Activated T-cell treated with anti-CD3 and anti-CD28 coated beads for 24 hours (primary cell): Measurements from ENCODE around the gene NR2F1.

Experiments used
- DNase-seq: peaks from one replicate; pipeline ENCODE4 v3.0.0-alpha.2; 2020; ENCODE audit warnings: low read depth

The NR2F1 gene

DNA sequence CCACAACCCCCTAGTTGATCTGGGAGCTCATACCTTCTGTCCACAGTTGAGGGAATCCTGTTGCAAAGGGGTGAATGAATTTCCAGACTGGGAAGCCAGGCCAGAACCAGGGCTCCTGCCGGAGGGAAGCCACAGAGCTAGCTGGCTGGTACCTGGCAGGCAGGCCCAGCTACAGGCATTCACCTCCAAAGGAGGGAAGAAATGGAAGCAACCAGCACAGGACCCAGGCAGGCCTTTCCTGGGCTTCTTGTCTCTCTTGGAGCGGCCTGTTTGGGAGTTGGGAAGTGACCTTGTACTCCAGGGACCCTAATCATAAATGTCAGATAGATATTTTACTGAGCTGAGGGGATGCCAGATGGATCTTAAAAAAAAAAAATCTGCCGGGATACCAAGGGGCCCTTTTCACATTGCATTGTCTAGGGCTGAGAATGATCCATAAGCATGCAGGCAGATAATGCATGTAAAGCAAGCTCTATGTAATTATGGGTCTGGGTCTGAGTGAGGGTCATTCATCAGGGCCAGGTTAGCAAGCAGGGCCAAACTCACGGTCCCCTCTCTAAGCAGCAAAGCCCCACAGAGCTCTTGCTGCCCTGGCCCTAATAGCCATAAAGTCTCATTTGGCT is 8.4 kb downstream of the NR2F1 start:
- no peak for DNase-seq

DNA sequence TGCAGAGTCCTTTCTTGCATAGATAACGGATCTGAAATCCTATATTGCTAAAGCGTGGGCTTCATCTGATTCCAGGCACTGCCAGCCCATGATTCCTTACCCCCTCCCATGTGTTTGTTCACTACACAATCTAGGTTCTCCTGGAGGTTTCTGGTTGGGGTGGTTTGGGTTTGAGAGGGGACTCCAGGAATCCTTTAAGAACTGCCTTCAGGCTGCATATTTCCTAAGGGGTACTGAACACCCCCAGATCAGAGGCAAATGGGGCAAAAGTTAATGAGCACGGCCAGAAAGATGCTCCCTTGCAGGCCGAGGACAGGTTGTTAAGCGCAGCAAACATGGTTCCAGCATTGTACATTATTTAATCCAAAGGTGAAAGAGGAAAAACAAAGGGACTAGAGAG is 9.9 kb downstream of the NR2F1 start:
- no peak for DNase-seq

DNA sequence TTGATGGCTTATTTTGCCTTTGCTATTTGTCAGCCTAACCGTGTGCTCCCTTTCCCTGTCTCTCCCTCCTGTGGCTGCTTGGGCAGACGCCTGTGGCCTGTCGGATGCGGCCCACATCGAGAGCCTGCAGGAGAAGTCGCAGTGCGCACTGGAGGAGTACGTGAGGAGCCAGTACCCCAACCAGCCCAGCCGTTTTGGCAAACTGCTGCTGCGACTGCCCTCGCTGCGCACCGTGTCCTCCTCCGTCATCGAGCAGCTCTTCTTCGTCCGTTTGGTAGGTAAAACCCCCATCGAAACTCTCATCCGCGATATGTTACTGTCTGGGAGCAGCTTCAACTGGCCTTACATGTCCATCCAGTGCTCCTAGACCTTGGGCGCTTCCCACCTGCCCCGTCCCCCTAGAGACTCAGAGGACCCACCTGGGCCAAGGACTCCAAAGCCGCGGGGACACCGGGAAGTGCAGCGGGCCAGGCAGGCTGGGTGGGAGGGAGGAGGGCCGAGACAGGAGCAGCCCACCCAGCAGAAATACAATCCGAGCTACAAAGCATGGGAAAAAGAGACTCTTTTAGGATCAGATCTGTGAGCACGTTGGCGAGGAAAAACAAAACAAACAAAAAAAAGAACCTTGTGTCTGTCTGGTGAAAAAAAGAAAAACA is 10.6 kb downstream of the NR2F1 start:
- no peak for DNase-seq

DNA sequence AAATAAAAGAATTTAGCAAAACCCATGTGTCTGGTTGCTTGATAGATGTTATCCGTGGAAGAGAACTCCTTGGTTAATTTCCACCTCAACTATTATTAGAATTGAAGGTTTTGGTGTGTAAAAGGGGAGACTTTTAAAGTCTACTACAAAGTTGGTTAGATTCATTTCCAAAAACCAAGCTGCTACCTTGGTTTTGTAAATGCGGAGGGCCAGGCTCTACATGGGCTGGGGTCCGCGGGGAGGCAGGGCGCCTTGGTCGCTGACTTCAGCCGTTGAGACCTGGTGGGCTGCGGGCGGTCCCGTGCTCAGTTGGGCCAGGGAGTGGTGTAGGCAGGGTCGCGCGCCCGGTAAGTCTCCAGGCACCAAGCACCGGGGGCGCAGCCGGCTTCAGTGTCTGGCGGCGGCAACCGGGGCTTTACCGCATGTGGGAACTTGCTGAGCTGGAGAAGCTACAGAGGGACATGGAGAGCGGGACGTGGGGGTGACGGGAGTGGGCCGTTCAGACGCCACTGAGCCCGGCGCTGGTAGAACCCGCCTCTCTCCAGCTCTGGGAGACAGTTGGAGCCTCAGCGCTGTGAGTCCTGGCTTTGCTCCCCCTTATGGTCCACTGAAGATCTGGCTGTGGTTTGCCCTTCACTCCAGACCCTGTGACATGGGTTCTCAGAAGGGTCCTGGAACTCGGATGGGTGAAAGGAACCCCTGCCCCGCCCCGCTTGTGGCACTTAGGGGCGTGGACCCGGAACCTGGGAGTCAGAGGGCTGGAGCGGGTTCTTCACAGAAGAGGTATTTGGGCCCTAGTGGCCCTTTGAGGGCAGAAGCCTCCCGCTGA is 11.8 kb downstream of the NR2F1 start:
- DNase-seq: no peak

DNA sequence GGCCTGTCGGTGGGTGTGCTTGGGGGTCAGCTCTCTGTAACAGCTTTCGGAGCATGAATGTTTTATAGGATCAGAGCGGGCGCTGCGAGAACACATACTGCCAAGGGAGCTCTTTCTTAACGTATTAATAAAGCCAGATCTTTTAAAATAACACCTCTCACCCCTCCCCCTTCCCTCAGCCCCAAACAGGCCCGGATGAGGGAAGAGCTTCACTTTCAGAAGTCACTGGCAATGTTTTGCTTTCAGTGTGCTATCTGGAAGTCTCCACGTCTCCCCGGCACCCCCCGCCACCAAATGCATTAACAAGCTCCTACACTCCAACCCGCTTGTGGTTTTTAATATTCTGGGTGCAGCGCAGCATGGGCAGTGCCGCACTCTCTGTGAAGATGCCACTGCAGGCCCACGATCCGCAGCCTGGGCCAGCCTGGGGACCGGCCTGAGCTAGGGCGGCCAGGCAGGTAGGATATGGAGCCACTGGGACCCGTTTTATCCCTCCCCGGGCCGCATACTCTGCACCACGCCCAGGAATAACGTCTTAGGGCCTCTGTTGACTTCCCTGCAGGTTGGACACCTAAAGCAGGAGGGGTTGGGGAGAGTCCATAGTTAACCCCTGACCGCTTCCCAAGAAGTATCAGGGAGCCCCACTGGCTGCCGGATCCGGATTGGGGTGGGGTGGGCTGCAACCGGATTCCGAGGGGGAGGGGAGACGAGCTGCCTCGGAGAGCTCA is 12.6 kb downstream of the NR2F1 start:
- DNase-seq: no peak

DNA sequence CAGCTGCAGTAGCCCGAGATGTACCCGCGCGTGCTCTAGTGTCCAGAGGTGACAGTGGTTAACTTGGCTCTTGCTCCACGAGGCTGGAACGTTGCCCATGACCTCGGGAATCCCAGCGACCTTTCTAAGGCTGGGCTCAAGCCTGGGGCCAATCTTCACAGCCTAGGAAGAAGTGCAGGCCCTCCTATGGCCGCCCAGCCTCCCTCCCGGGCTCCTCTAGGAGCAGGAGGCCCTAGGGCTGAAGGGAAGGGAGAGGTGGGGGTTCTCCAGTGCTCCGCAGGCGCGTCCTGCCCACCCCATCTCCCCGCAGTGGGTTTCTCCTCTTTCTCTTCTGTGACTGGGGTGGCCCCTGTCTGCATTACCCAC is 13.3 kb downstream of the NR2F1 start:
- no peak for DNase-seq

DNA sequence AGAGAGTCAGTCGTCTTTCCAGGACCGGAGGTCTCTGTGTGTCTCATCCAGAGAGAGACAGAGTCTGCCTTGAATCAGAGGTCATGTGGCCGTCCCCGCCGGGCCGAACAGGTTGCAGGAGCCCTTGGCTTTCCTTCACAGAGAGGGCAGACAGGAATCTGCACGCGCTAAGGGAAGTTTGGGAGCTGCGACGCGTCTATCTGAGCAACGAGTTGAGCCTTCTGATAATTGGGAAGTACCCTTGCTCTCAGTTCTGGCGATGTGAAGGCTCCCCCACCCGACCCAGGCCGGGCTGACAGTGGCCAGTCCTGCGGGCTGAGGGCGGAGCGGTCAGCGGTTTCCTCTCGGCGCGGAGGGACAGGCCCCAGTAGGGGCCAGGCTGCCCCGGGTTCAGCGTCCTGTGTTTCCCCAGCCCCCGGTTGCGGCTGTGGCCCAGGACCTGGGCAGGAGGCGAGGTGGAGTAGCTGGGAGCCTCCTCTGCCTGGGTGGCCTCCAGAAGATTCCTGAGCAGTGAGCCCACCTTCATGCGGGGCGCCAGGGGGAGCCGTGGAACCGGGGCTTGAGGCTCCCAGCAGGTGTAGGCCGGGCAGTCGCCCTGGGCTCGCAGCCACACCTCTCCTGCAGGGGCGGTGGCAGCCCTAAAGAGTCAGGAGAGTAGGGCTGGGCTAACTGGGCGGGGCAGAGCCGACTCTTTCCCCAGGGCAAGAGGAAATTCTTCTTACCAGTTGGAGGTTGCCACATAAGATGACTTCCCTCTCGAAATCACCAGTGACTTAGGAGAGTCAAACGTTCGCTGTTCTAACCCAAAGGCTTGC is 13.9 kb downstream of the NR2F1 start:
- DNase-seq: no peak

DNA sequence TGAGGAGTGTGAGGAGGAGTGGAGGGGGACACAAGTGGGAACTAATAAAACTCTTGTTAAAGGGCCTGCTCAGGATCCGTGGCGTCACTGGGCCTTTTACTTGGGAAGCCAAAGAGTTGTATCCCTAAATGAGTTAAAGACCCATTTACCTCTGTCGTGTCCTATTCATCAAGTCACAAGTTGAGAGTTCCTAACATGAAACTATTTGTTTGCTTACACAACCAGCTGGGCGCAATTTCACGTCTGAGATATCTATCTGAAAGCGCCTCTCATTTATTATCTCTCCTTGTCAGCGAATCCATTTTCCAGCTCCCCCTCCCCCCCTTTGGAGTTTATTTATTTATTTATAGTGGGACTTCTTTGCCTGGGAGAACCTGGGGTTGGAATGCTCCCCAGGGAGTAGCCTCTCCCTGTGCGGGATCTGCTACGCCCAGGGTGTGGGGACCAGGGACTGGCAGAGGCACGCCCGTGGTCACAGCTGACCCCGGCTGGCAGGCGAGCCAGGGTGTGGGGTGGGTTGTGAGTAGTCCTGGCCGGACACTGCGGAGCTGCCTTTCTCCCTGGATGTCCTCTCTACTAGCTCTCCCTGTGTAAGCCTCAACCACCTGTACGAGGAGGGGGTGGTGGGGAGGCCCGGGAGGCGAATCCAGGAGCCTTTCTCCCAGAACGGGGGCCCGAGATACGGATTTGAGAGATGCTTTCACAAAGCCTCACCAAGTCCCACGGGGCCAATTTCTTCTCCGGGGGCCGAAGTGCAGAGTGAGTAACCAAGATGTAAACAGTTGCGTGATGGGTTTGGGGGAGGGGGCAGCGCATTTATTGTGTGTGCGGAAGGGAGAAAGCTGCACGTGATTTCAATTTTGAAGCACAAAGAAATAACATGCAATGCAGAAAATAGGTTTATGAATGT is 15.3 kb downstream of the NR2F1 start:
- no peak for DNase-seq

DNA sequence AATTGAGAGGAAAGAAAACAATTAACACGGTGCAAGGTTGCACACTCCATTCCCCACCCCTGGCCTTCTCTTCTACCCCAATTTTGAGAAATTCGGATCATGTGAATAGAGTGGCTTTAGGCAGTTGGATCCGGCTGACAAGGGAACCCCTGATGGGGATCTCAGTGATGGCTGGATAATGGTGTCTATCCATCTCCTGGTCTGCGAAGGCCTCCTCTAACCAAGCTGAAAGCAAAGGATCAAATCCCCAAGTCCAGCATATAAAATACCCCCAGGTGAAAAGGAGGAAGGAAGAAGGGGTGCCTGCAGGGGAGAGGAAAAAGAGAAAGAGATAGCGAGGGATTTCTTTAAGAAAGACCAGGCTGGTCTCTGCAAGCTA is 16.0 kb downstream of the NR2F1 start:
- DNase-seq: no peak

DNA sequence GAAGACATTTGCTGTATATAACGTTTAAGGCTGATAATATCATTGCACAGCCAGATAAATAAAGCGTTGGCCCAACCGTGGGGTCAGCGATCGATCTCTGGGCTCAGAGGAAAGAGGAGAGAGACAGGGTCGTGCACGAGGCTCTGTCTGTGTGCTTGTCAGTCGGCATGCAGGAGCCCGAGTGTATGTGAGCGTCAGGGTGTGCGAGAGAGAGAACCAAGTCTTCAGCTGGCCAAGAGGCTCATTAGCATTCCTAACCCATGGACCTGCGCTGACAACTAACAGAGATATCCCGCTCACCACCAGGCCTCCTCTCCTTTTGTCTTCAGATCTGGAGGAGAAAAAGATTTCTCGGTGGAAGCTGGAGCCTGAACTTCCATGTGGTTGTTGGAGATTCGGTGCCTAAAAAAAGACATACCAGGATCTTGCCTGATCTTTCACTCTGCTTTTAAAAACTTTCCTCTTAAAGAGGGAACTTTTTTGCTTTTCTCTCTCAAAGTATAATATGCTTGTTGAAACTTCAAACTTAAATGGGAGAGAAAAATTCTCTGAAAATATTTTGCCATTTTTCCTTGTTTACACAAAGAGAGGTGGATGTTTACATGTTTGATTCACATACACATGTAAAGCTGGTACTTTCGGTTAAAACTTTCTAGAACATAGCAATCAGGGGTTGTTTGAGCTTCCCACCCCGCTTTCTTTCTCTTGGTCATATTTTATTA is 16.5 kb downstream of the NR2F1 start:
- no peak for DNase-seq

DNA sequence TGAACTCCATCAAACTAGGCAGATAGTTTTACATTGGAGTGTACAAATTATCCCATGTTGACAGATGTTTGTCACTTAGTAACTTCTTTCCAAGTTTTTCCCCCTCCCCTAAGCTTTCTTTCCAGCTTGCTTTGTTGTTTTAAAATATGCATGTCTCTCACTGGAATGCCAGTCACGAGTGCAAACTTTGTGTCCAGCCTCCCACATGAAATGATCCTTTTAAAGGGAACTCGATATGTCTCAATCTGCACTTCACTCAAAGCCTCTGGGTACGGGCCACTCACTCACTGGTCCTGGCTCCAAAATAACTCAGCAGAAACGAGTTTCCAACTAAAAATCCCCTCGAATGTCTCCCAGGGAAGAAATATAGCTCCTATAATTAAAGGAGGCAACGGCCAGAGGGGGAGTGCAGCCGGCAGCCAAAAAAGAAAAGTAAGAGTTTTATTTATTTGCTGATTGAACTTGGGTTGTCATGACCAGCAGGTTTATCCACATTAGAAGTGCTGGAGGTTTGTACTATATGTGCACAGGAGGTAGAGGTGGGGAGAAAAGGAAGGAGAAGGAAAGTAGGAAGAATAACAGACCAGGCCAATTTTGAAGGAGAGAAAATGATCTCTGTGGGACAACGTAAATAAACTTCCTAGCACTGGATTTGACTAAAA is 17.5 kb downstream of the NR2F1 start:
- DNase-seq: no peak

DNA sequence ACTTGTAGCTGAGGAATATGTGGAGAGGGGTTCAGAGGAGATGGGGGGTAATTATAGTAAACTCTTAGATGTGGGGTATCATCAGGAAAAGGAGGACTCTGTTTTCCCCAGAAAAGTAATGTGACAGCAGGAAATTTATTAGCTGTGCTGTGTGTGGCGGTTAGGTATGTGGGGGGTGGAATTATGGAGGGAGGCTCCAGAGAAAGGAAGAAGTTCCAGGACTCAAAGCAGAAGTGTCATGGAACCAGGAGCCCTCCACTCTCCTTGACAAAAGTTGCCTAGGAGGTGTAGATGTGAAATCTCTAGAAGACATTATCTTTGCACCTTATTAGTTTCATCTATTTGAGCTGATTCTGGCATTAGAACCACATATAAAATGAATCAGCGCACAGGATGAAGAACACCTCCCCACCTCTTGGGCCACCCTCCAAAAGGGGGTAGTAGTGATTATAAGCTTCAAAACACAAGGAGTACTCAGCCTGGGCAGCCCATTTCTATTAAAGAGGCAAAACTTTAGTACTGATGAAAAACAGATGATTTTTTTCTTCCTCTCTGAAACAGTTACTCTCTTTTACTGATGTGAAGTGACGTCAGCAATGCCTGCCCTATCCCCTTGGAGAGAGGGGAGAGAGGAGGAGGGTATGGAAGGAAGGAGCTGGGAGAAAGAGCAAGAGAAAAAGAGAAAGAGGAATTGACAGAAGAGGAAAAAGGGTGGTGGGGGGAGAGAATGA is 18.2 kb downstream of the NR2F1 start:
- no peak for DNase-seq

DNA sequence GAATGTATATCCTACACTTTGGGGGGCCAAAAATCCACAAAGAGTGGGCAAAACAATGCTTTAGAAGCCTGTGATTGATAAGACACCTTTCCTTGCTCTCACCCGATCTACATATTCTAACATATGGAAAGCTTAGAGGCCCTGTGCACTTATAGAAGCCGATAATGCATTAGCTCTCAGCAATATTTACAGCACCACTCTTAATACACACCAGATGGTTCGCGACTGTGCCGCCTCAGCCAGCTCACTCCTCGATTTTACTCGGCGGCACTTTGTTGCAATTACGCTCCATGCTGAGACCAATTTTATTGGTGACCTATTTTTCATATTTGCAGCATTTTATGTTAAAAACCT is 18.8 kb downstream of the NR2F1 start:
- no peak for DNase-seq

DNA sequence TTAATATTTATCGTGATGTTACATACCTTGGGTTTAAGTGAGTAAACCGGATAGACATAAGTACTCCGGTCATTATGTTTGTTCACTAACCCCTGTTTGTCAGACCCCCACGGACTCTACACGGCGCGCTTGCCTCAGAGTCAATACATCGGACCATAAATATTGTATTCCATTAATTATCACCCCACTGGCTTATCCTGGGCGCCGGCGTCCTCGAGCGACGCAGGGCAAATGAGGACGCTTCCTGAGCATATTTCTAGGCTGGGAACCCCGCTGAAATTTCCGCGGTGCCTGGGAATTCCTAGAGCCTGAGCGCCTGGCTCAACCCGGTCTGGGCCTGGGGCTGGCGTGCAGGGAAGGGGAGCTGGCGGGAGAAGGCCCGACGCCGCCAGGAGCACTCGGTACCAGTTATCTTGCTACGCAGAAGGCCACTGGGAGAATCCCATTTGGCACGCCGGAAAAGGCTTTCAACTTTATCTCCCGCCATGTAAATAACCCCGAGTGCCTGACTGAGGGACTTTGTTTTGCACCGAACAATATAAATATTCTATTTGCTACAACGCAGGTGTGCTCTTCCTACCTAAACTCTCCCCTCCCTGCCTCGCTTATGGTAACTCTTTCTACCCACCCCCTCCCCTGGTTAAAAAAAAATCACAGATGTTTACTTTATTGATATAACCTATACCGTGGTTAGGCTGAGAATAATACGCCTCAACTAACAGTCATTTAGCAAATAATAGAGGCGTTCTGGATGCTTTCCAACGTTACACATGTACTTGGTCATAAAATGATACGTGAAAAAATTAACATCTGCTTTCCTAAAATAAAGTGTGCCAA is 19.4 kb downstream of the NR2F1 start:
- DNase-seq: no peak

DNA sequence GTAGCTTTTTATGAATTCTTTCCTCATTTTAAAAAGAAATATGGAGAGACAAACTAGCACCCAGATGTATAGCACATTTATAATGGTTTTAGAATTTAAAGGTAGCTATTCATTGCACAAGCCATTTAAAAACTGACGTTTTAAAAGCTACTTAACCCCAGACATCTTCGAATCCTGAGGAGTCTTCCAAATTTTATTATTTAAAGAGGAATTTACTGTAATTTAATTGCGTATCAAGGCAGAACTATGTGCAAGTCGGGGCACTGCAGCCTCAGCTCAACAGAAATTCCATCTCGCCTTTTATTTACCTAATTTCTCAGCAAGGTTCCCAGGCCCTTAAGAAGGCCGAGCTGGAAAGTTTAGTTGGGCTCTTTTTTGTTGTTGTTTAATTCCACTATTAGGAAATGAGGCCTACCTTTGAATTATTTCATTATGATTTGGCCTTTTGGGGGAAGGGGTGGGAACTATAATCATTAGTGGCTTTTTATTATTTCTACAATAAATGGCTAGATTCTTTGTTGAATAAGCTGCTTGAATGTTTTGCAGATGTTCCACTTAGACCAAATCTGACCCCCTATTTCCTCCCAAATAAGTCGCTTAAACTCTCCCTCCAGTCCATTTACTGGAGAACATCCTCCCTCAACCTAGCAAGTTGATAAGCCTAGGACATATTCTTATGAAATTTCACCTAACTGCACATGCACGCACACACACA is 20.2 kb downstream of the NR2F1 start:
- no peak for DNase-seq

DNA sequence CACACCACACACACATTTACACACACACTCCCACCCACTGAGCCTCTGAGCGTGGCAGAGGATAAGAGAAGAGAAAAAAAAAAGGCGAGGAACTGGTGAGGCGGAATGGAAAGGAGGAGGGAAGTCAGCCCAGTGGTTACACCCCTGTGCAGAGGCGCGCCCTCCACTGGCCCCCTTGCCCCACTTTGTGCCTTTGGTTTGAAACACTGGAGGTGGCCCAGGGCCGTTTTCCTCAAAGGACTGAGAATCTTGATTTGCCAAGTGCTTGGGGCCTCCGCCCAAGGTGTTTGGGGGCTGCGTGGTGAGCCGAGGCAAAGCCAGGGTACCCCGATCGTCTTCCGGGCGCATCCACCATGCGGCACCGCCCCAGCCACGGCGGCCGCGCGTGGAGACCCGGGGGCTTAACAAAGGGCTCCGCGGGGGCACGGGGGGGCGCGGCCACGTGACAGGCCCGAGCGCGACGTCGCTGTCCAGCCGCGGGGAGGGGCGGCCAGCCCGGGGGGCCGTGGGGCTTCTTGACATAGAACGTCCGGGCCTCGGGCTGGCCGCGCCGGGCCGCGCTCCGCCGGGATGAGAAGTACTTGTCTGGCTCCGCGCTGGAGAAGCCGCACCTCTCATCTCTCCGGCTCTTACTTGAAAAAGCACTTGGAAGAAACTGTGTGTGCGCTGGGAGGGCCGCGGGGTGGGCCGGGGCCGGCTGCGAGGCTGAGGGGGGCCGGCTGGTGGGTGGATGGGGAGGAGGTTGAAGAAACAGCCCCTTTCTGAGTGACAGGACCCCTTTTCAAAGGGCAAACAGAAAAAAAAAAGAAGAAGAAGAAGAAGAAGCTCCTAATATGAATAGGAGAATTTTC is 21.0 kb downstream of the NR2F1 start:
- DNase-seq: no peak
